Mesenteric fat pad (tissue), 1 donor: ENCODE results near the gene FREM1. TPM values are rescaled to one million over a fixed set of nuclear protein-coding genes. Genes with fewer than 3 reads are reported as not detected.

Experiments used
- DNase-seq: peaks from one replicate; pipeline ENCODE4 v3.0.0-alpha.2; 2020; ENCODE audit warnings: low spot score
- total RNA-seq: library from RNA; stranded (reverse); fragmentation: NEBNext Ultra II Directional; extraction: Animal tissue kit (Norgen Biotek cat#: 25700); gene quantifications from one replicate; pipeline ENCODE4 v1.2.1, GENCODE V29; 2021
- donor health status: DM: yes; HTN: yes; CAD: no.

Gene FREM1
- total RNA-seq, 1 donor from 2014 or later = 6.4 TPM

DNA sequence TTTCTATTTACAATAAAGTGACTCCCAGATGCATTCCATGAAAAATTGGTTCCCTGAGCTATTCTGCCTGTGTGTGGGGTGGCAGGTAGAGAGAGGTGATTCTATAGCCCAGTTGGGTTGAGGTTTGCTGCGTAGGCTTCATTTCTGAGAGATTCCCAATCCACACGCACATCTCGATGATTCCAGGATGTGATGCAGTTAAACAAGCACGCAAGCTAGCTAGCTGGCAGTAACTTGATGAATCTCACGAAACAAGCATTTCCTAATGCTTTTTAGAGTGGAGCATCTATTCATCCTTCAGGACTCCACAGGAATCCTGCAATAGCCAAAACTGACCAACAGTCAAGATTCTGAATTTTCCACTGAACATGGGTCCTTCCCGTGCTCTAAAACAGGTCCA lies 143.9 kb downstream of the FREM1 start:
- DNase-seq = no peak

DNA sequence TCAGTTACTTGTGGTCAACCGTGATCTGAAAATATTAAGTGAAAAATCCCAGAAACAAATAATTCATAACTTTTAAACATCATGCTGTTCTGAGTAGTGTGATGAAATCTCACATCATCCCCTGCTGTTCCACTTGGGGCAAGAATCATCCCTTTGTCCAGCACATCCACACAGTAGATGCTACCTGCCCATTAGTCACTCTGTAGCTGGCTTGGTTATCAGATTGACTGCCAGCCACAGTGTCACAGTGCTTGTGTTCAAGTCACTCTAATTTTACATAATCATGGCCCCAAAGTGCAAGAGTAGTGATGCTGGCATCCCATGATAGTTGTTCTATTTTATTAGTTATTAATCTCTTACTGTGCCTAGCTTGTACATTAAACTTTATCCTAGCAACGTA lies 148.6 kb downstream of the FREM1 start:
- no peak for DNase-seq

DNA sequence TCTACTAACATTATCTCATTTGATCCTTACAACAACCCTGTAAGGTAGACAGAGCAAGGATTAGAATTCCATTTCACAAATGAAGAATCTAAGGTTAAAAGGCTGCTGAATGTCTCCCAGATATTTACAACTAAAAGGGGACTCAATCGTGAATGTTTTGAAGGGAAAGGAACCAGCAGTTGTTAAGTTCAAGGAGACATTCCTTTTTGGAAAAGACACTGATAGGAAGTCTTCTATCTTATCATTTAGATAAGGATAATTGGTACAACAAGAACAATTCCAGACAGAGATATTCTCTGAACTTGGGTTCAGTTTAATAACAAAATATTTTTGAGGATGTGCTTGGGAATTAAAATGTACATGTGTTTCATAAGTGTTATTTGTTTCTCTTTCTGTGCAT lies 150.2 kb downstream of the FREM1 start:
- DNase-seq = no peak

DNA sequence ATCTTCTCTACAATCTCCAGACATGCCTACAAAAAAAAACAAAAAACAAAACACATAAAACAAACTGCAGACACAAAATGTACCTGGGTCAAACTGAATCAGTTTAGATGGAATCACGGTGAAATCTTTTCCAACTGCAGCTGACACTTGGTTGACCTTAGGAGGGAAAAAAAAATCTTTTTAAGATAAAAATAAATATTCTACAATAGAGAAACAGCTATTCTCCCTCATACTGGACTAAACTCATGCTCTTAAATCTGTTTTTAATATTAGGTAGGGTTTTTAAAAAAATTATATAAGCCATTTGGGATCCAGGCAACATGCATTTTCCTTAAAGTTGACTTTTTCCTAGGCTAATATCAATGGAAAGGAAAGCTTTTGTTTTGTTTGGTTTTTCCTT lies 153.9 kb downstream of the FREM1 start:
- no peak for DNase-seq

DNA sequence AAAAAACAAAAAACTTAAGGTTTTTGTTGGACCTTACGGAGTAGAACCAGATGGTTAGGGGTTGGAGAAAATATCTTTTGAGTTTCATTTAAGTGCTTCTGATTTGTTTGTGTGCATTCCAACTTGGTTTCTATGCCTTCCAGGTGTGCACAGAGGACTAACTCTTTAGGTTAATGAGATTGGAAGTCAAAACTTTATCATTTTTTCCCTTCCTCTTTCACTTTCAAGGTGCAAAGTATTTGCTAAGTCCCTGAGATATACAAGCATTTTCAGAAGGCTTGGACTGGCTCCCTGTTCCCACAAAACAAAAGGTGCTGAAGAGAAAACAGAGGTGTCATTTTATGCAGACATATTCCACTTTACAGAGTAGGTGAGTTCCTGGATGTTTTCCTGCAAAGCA lies 157.4 kb downstream of the FREM1 start:
- DNase-seq = no peak

DNA sequence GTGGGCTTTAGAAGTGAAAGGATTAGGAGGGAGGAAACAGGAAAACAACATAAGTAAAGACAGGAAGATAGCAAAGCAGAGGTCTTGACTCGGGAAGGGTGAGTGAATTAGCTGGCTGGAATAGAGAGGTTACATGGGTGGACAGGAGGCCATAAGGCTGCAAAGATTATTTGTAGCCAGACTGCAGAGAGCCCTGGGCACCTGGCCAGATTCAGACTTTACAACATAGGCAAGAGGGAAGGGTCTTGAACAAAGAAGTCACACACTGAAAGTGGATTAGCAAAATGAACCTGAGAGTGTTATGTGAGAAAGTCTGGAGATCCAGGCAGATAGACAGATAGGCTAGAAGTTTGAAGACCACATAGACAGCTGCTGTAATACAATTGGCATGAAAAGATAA lies 158.0 kb downstream of the FREM1 start:
- no peak for DNase-seq

DNA sequence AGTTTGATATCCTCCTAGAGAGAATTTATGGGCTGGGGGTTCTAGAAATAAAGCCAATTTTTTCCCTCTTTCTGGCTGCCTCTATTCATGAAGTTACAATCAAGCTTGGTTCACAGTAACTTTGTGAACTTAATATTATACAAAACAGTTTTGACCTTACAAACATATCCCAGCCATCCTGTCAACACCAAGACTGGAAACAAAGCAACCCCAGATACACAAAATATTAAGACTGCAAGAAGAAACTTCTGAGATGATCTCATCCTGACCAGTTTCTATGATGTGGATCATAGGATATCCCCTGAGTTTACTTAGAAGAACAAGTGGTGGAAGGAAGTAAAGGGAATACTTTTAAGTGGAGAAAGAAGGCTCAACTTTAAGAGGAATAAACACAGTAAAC lies 159.4 kb downstream of the FREM1 start:
- DNase-seq = no peak

DNA sequence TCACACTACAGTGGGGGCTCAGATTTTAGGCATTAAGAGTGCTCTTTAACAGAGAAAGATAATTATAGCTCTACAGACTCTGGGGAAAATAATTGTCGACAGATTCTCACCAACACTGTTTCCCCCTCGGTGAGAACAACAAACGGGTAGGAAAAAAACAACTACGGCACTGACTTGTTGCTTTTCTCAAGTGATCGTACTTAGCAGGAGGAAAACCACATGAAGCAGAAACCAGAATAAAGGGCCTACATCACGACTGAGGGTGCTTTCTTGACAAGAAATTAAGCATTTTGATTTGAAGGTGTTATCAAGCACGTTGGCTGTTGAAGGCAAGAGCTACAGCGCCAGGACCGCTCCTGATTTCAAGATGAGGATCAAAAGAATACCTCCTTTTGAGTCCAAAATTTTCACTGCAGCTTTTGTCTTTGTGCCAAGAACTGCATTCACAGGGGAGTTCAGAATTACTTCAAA lies 160.5 kb downstream of the FREM1 start:
- no peak for DNase-seq

DNA sequence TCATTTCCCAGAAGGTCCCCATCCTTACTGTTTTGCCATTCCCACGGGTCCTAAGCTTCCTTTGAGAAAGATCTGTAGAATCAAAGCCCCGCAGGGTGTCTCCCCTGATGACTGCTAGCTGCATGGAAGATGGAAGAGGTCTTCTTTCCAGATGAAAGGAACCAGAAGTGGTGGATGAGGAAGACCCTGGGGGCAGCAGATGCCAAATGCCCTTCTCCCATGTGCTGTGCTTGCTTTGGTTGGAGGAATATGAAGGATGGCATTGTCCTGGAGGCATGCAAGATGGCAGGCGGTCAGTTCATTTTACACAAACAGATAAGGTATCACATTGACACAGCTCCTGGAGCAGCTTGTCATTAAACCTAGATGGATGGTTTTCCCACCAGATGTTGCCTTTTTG lies 161.9 kb downstream of the FREM1 start:
- no peak for DNase-seq

DNA sequence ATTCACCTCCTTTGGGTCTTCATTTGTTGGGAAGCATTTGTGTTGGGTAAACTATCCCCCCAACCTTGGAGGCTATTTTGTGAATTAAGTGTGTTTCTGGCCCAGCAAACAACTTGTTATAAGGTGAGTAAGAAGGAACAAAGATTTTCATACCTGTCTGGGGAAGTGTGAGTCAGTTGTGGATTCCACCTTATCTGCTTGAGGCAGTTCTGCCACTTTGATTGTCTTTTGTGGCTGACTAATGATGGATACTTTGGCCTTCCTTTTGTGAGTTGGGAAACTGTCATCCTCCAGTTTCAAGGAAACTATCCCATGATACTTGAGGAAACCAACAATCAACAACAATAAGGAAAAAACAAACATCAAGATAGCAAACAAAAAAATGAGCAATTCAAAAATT lies 163.1 kb downstream of the FREM1 start:
- no peak for DNase-seq

DNA sequence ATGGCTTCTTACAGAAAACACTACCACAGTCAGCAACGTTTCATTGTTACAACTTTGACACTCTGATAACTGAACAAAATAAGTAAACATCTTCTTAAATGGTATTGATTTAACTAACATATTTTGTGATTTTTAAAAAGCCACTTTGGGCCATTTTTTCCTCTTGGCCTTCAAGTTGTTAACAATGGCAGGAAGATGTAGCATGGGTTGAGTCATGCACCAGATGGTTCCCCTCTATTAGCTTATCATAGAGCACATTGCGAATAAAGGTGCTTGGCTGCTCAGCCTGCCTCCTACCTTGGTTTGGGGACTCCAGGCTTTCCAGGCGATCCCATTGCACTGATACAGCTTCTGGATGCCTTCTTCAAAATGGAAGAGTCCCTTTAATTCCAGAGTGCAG lies 163.6 kb downstream of the FREM1 start:
- DNase-seq = no peak

DNA sequence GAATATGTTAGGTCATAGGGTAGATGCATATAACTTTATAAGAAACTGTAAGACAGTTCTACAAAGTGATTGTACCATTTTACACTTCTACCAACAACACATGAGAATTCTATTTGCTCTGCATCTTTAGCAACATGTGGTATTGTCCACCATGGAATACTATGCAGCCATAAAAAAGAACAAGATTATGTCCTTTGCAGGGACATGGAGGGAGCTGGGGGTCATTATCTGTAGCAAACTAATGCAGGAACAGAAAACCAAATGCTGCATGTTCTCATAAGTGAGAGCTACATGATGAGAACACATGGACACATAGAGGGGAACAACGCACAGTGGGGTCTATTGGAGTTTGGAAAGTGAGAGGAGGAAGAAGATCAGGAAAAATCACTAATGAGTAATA lies 165.5 kb downstream of the FREM1 start:
- DNase-seq = no peak

DNA sequence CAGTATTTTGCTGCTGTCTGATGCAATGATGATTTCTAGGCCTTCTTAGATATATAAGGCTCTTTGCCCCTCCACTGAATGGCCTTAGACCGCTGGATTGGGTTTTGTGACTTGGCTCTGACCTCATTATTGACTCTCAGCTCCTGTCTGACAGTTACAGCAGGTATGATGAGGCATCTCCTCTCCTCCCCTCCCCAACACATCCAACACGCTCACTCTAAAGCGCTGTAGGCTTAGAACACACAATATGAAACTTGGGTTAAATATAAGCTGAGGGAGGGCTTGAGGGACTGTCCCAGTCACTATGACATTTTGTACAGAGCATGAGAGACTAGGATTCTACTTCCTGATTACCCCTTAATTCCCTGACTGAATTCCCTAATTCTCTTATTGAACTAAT lies 168.9 kb downstream of the FREM1 start:
- no peak for DNase-seq

DNA sequence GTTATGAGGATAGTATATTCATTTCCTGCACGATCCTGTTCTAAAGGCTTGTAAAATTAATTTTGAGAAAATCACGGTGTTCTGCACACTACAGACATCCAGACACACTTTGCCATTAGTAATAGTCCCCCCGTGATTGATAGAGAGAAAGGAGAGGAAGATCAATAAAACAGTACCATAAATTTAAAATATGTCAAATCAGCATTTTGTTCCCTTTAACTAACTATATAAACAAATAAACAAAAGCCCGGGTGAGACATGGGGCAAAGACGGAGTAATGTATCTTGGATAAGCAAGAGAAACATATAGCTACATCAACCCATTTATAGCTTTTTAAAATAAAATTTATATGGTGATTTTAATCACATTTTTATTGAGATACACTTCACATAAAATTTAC lies 177.1 kb downstream of the FREM1 start:
- DNase-seq = no peak

DNA sequence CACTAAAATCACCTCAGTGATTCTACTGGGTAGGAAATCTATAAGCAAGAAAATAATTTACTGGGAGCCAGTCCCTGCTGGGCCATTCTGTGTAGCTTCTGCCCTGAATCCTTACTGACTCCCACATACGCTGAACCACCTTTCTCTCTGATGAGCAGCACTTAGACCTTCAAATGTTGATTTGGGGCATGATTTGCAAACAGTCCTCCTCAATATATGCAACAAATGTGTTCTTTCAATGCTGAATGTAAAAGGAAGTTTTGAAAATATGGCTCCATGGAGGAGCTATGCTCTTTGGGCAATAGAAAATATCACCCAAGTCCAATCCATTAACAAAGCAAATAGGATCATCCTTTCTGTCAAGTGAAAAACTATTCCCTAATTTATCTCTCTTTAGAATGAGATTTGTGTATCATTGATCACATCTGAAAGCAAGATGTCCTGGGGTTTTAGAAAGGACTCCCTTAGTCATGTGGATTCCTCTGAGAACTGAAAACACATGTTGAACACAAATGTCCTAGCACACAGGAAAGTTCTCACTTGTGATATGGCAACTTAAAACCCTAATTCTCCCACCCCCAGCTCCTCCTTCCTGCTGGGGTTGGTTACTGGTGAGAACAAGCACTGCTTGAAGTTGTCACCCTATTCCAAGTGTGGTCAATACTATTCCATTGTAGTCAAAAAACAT lies 178.8 kb downstream of the FREM1 start:
- DNase-seq = no peak

DNA sequence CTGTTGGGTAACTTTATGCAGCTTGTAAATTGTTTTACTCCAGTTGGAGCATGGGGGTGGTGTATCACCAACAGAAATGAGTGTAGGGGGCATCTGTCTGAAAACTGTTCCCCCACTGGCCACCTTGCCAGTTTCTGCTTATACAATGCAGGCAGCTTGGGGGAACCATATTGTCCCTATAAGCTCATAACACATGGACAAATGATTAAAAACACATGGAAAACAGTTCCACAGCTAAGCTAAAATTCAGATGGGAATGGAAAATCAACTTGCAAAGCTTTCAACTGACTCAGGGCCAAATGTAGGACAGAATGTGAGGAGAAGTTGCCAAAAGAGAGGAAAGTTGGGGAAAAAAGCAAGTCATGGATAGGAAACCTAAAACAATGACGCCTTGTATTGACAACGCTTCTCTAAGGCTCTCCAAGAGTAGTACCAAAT lies 179.7 kb downstream of the FREM1 start:
- DNase-seq = no peak

DNA sequence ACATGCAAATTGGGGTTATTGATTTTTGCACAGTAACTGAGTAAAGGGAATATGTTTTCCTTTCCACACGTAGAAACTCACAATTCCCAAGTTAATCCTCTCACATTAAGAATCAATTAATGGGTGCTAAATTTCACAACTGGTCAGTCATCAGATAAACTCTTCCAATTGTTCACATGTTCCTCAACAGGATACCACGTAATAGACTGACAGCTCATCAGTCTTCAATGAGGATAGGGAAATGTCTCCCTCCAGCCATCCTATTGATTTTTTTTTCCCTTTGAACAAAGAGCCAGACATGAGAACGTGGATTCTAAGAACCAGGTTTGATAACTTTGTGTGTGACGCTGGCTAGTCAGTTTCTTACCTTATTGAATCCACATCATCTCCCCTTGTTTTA lies 186.9 kb downstream of the FREM1 start:
- no peak for DNase-seq

DNA sequence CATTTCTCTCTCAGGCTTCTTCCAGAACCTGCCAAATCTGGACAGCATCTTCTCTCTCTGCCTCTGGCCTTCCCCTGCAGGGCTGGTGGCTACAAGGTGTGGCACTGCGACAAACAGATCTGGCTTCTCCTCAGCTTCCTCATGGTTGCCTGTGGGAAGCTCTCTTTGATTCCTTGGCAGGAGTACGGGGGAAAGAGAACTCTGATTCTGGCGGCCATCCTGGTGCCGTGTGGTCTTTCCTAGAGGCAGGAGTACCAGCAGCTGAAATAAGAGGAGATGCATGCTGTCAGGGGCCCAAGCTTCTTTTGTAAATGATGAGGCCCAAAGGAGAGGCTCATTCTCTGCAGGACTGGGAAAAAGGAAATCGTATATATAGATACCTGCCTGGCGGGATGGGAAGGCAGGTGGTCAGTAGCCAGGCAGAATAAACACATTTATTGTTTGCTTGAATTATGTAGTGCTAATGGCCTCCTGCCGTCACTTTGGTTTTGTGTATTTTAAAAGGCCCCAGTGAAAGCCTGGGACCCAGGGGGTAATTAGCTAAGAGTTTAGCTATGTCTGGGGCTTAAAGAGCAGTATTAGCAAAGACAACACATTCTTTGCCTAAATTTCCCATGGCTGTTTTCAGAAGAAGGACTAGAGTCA lies 187.7 kb downstream of the FREM1 start, which contains the start of gene CER1:
CER1 (minus strand) TSS at position 343 of the 645 bp plus-strand sequence; CDS start at position 282, 61 bp downstream.
- DNase-seq = no peak

DNA sequence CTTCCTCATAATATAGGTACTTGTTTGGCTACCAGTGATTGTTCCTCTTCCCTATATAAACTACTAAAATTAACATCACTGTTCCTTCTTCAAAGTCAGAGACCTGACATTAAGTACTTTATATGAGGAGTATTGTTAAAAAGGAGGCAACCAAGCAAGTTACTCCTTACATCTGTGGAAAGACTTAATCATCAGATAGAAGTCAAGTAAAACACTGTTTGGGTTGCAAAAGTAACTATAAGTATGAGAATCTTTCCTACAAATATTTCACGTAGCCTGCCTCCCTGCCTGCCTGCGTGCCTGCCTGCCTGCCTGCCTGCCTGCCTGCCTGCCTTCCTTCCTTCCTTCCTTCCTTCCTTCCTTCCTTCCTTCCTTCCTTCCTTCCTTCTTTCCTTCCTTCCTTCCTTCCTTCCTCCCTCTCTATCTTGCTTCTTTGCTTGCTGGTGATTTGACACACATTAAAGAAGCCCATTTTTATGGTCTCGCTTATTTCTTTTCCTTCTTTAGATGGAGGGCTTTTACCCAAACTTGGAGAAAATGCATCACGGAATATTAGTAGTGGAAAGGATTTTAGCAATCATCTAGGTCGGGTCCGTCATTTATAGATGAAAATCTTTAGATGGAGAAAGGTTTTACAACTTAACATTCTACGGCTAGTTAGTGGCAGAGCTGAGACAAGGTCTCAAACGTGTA lies 190.9 kb downstream of the FREM1 start:
- no peak for DNase-seq

DNA sequence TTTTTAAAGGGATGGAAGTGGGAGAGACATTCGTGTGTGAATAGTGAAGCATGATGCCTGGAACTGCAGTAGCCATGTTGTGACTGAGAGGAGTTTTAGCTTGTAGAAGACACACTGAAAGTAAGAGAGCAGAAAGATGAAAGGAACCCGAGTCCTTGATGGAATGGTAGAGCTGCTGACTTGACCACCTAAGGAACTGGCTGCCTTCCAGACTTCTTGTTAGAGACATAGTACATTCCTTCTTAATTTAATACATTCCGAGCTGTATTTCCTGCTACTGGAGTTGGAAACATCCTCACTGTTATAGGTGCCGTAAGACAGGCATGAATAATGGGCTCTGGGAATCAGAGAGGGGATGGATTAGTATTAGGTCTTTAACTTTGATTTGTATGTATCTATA lies 195.1 kb downstream of the FREM1 start:
- DNase-seq = no peak

DNA sequence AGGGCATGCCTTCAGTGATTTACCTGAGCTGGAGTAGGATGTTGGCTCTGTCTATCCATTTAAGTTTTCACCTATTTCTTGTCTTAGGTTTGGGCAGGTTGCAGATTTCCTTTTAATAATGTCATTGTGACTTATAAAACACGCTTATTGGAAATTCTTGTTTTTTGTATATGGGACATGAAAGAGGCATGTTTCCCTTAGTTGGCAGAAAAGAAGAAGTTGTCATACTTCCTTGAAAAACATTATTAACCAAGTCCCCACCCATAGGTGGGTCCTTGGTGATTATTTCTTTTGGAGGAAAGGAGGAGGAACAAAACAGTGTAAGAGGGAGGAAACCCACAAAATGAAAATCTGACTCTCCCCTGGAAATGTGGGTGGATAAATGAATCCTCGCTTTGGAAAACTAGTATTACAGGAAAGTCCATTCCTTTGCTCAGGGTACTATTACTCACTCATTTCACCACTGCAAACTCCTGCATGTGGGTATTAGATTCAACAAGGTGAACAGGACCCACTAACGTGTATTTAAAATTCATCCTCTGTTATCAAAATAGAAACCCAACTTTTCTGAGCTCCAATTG lies 197.0 kb downstream of the FREM1 start:
- DNase-seq = no peak

DNA sequence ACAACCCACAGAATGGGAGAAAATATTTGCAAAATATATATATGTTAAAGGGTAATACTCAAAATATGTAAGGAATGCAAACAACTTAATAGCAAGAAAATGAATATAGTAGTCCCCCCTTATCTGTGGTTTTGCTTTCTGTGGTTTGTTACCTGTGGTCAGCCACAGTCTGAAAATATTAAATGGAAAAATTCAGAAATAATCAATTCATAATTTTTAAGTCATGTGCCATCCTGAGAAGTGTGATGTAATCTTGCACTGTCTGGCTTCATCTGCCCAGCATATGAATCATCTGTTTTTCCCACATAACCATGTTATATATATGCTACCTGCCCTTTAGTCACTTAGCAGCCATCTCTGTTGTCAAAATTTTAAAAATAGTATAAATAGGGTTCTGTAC lies 199.4 kb downstream of the FREM1 start:
- DNase-seq = no peak
